ENCODE data around the gene MARS1.

MARS1 gene

DNA sequence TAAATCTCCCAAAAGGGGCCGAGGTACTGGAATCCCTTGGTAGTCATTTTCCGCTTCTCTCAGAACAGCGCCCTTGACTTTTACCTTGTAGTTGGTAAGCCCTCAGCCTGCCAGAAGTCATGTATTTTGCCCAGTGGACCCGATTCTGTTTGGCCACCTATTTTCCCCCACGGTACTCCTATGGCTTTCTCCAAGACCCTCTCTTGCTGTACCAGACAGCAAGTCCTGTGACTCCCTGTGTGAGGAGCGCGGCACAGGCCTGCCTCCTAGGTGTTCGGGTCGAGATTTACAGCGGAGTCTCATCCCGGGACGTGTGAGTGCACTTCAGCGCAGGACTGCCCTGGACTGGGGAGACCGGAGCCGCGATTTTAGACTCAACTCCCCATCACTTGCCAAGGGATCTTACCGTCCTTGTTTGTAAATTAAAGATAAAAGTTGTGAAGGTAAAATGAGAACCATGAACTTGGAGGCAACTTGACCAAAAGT, 33.7 kb downstream of the MARS1 start:
- H3K9ac ChIP-seq: peak overlapping the region; percentile 84 to 93 (median 90)
- no peaks in the 10 kb centered on the region for H3K9me3 ChIP-seq (replicated peaks in 1 of 11)
- H4K20me1 ChIP-seq: peaks cover 51 to 68% (median 59%) of the 10 kb centered on the region in 11 experiments
- TF ChIP-seq Cebpa-rat (IDR thresholded peaks at IDR 0.05): 0 out of 22 replicates have a peak, but pooled peaks of 1 of the 11 experiments have one; percentile 0
- peak overlapping the region; percentile 75 to 89 (median 84) for H3K4me2 ChIP-seq
- peak overlapping the region in 9 of 10 experiments; percentile 42 to 86 (median 75); a peak in 12 of 20 replicates for H3K4me3 ChIP-seq
- no peaks in the 10 kb centered on the region for H3K27me3 ChIP-seq
- H3K27ac ChIP-seq: peak overlapping the region; percentile 90 to 99 (median 97)
- H3K36me3 ChIP-seq: peaks cover 46 to 58% (median 55%) of the 10 kb centered on the region in 11 experiments
- H3K4me1 ChIP-seq: peaks cover 65 to 77% (median 70%) of the 10 kb centered on the region in 10 experiments

DNA sequence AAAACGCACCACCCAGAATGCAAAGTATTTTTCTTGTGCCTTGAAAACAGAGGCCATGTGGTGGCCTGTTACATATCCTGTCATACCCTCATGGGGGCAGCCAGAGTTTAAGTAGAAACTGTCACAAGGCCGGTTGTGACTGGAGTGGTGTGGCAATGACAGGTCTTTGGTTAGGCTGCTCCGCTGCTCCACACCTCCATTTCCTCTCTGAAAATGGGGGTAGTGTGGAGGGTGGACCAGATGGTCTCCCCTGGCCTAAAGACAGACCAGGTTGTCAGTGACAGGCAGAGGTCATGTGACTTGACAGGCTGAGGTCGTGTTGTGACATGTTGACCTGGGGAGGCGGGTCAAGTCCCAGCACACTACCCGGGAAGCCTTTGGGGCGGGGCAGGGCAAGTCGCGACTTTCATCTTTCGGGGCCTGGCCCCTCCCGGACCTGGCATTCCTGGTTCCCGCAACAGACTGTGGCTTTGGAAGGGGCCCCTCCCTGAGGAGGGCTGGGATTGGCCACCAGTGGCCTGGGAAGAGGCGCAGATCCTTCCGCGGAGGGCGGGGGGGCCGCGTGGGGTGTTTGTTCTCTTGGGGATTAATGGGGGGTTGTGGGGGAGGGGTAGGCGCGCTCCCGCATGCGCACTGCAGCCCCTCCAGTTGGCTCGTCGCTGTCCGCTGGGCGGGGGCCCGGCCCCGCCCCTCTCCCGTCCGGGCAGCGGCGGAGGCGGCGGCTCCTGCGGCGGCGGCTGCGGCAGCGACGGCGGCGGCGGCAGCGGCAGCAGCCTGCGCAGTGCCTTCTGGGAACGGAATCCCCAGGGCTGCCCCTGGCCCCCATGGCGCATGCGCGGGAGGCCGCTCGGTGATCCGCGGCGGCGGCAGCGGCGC, 34.4 kb downstream of the MARS1 start, which contains the start of gene MBD6:
TSS of gene MBD6 (plus strand) at position 814 of the 876 bp plus-strand sequence. CDS start 1,480 bp downstream, outside the sequence.
- peak within 1 kb of the TSS; percentile 90 to 99 (median 97) for H3K27ac ChIP-seq
- H4K20me1 ChIP-seq: peaks cover 51 to 68% (median 58%) of the 10 kb centered on the region in 11 experiments
- no peaks in the 10 kb centered on the region for H3K9me3 ChIP-seq (replicated peaks in 1 of 11)
- H3K9ac ChIP-seq: peak within 1 kb of the TSS; percentile 84 to 93 (median 90)
- peaks cover 46 to 58% (median 55%) of the 10 kb centered on the region in 11 experiments for H3K36me3 ChIP-seq
- H3K4me1 ChIP-seq: peaks cover 62 to 74% (median 70%) of the 10 kb centered on the region in 10 experiments
- TF ChIP-seq Cebpa-rat (IDR thresholded peaks at IDR 0.05): peak in 5 of 11 experiments; percentile 7 to 69 (median 39); a peak in 7 of 22 replicates
- H3K4me2 ChIP-seq: peak within 1 kb of the TSS; percentile 86 to 100 (median 95)
- H3K27me3 ChIP-seq: no peaks in the 10 kb centered on the region
- peak within 1 kb of the TSS; percentile 70 to 86 (median 78) for H3K4me3 ChIP-seq

DNA sequence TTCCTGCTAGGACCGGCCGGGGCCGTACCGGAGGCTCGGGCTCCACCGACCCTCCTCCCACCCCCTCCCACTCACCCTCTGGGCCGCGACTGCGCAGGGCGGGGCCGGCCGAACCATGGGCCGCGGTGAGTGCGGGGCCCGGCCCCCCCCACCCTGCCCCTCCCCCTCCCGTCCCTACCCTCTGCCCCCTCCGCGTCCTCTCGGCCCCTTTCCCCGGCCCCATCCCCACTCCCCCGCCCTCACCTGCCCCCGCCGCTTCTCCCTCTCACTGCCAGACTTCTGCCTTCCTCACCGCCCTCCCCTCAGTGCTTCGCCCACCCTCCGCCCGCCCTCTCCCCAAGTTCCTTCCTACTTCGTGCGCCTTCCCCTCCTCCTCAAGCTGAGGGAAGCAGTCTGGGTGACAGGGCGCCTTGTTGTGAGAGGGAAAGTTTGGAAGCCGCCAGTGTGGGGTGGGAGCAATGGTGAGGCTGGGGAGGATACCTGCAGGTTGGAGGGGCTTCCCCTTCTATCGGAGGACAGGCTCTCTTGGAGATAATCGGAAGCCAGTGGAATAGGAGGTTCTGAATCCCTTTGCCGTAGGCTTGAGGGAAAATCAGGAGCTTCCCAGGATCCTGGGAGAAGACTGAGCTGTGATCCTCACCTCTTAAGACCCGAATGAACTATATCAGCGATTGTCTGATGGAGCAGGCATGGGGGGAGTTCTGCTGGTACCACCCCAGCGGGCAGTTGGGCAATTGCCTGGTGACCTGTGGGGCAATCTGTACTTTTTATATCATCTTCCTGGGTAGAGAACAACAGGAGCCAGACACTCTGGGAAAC, 35.2 kb downstream of the MARS1 start:
- peak in 7 of 11 experiments; percentile 36 to 75 (median 61); a peak in 8 of 22 replicates for TF ChIP-seq Cebpa-rat (IDR thresholded peaks at IDR 0.05)
- Histone ChIP-seq H3K4me3 (peak overlapping the region; percentile 70 to 86 (median 78)), H3K4me1 (peaks cover 54 to 67% (median 62%) of the 10 kb centered on the region in 10 experiments), H4K20me1 (peaks cover 43 to 68% (median 58%) of the 10 kb centered on the region in 11 experiments), H3K4me2 (peak overlapping the region; percentile 85 to 100 (median 95)), H3K27ac (peak overlapping the region; percentile 90 to 99 (median 97)), H3K27me3 (no peaks in the 10 kb centered on the region), H3K9ac (peak overlapping the region; percentile 84 to 93 (median 90)), H3K9me3 (replicated peaks in 1 of 11) (no peaks in the 10 kb centered on the region), H3K36me3 (peaks cover 46 to 58% (median 55%) of the 10 kb centered on the region in 11 experiments)

DNA sequence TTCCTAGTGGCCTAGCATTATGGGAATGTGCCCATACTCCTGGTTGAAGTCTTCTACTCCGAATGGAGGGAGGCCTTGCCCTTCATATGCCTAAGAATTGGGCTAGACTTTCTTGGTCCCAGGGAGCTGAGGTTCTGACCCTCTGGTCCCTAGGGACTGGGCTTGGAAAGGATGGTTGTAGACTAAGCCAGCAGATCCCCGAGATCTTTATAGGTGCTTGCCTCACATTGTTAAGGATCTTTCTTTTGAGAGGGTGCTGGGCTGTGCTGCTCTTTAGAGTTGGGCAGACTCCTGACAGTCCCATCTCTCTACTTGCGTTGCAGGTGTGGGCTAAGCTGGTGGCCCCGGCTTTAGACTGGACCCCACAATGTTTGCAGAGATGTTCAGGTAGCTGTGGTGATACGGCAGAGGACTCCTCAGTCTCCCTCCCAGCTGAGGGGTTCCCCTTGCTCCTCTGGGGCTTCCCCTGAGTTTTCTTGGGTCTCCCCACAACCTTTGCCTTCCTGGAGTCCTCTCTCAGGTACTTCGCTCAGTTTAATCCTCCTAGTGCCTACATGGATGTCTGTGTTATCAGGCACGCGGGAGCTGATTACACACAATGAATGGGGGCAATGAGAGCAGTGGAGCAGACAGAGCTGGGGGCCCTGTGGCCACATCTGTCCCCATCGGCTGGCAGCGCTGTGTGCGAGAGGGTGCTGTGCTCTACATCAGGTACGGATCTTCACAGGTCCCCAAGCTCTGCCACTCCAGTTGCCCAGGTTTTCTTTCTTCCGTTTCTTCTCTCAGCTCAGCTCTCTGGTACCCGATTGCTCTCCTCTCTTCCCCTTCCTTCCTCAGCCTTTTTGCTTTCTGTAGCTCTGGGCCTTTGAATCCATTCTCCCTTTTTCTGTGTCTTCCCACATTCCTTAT, 36.1 kb downstream of the MARS1 start:
- TF ChIP-seq Cebpa-rat (IDR thresholded peaks at IDR 0.05): no peak
- peaks cover 45 to 58% (median 54%) of the 10 kb centered on the region in 10 experiments for H3K4me1 ChIP-seq
- H3K27me3 ChIP-seq: no peaks in the 10 kb centered on the region
- H3K27ac ChIP-seq: peak overlapping the region; percentile 75 to 99 (median 97)
- peaks cover 34 to 68% (median 53%) of the 10 kb centered on the region in 11 experiments; a peak in 21 of 22 replicates for H4K20me1 ChIP-seq
- peaks cover 47 to 58% (median 55%) of the 10 kb centered on the region in 11 experiments for H3K36me3 ChIP-seq
- peak overlapping the region; percentile 70 to 86 (median 78) for H3K4me3 ChIP-seq
- peak overlapping the region; percentile 85 to 100 (median 95) for H3K4me2 ChIP-seq
- no peaks in the 10 kb centered on the region for H3K9me3 ChIP-seq (replicated peaks in 1 of 11)
- H3K9ac ChIP-seq: peak overlapping the region; percentile 84 to 93 (median 89)

DNA sequence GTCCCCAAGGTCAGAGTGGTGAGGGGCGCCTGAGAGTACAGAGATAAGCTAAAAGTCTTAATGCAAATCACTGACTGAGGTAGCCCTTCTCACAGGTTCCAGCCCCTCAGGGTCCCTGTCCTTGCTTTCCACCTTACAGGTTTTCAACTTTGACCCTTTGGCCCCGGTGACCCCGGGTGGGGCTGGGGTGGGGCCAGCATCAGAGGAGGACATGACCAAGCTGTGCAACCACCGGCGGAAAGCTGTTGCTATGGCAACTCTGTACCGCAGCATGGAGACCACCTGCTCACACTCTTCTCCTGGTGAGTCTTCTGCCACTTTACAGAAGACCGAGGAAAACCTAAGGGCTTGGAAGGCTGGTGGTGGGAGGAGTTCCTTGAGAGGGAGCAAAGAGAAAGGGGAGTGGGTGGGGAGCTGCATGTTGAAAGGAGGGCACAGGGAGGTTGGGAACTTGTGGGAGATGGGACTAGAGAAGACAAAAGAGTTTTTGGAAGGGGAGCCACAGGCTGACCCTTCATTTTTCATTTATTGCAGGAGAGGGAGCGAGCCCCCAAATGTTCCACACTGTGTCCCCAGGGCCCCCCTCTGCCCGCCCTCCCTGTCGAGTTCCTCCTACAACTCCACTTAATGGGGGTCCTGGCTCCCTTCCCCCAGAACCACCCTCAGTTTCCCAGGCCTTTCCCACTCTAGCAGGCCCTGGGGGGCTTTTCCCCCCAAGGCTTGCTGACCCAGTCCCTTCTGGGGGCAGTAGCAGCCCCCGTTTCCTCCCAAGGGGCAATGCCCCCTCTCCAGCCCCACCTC, 37.1 kb downstream of the MARS1 start:
- peak overlapping the region; percentile 85 to 100 (median 95) for H3K4me2 ChIP-seq
- peak overlapping the region in 10 of 11 experiments; percentile 80 to 99 (median 97); a peak in 19 of 22 replicates for H3K27ac ChIP-seq
- H3K9ac ChIP-seq: peak overlapping the region; percentile 84 to 93 (median 89); a peak in 20 of 22 replicates
- peak overlapping the region in 7 of 10 experiments; percentile 70 to 86 (median 84); a peak in 12 of 20 replicates for H3K4me3 ChIP-seq
- H3K9me3 ChIP-seq (replicated peaks in 1 of 11): no peaks in the 10 kb centered on the region
- H4K20me1 ChIP-seq: peaks cover 26 to 66% (median 50%) of the 10 kb centered on the region in 11 experiments; a peak in 18 of 22 replicates
- no peaks in the 10 kb centered on the region for H3K27me3 ChIP-seq
- H3K36me3 ChIP-seq: peaks cover 52 to 62% (median 59%) of the 10 kb centered on the region in 11 experiments
- H3K4me1 ChIP-seq: peaks cover 43 to 53% (median 49%) of the 10 kb centered on the region in 10 experiments
- no peak for TF ChIP-seq Cebpa-rat (IDR thresholded peaks at IDR 0.05)

DNA sequence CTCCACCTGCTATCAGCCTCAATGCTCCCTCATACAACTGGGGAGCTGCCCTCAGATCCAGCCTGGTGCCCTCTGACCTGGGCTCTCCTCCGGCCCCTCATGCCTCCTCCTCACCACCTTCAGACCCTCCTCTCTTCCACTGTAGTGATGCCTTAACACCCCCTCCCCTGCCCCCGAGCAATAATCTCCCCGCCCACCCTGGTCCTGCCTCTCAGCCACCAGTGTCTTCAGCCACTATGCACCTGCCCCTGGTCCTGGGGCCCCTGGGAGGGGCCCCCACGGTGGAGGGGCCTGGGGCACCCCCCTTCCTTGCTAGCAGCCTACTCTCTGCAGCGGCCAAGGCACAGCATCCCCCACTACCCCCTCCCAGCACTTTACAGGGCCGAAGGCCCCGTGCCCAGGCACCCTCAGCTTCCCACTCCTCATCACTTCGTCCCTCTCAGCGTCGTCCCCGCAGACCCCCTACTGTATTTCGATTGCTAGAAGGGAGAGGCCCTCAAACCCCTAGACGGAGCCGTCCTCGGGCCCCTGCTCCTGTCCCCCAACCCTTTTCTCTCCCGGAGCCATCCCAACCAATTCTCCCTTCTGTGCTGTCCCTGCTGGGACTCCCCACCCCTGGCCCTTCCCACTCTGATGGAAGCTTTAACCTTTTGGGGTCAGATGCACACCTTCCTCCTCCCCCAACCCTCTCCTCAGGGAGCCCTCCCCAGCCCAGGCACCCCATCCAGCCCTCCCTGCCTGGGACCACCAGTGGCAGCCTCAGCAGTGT, 37.9 kb downstream of the MARS1 start:
- no peaks in the 10 kb centered on the region for H3K27me3 ChIP-seq
- H4K20me1 ChIP-seq: peaks cover 23 to 73% (median 50%) of the 10 kb centered on the region in 11 experiments; a peak in 17 of 22 replicates
- H3K4me2 ChIP-seq: peak overlapping the region; percentile 85 to 100 (median 95)
- TF ChIP-seq Cebpa-rat (IDR thresholded peaks at IDR 0.05): no peak
- H3K9me3 ChIP-seq (replicated peaks in 1 of 11): no peaks in the 10 kb centered on the region
- H3K27ac ChIP-seq: peak overlapping the region in 5 of 11 experiments; percentile 10 to 47 (median 31); a peak in 4 of 22 replicates
- H3K9ac ChIP-seq: peak overlapping the region; percentile 15 to 93 (median 89); a peak in 18 of 22 replicates
- H3K36me3 ChIP-seq: peaks cover 60 to 70% (median 66%) of the 10 kb centered on the region in 11 experiments
- H3K4me3 ChIP-seq: no peak overlapping the region
- H3K4me1 ChIP-seq: peaks cover 43 to 53% (median 49%) of the 10 kb centered on the region in 10 experiments
